GM19025 (cell line): ENCODE data around the gene SUN5.

Experiments
- ATAC-seq: cut with Tn5 transposase; IDR thresholded peaks from one replicate; pipeline ENCODE4 v1.9.1; 2021; ENCODE audit warnings: mild to moderate bottlenecking, low read depth, moderate library complexity; ENCODE audit not compliant: unreplicated experiment

The SUN5 gene

DNA sequence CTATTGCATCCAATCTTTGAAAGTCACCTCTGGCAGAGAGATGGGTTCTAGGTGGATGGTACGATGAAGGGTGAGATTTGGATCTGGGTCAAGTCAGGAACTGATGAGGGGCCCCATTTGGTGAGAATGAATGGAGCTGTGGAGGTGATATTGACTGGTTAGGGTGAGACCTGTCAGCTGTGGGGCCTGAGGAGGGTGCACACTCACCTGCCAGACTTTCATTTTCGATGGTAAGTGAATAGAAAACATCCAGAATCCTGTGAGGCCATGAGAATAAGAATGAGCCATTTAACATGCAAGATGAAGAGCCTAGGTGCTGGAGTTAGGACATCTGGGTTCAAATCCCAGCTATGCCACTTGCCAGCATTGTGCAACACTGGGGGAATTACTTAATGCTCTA, 6.8 kb downstream of the SUN5 start:
- ATAC-seq = no peak

DNA sequence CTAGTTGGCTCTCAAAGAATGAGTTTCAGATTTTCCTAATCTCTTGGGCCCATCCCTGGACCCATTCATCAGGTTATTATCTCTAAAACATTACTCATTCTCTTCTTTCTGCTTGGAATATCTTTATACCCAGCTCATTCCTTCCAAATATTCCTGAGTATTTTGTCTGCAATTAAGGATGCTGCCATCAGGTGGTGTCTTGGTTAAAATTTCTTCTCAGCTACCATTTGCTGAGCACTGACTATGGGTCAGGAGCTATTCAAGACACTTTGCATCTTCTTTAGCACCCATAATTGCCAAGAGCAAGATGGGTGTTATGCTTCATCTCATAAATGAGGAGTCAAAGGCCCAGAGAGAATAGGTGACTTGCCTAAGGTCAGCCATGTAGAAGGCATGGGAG, 8.4 kb downstream of the SUN5 start:
- no peak for ATAC-seq

DNA sequence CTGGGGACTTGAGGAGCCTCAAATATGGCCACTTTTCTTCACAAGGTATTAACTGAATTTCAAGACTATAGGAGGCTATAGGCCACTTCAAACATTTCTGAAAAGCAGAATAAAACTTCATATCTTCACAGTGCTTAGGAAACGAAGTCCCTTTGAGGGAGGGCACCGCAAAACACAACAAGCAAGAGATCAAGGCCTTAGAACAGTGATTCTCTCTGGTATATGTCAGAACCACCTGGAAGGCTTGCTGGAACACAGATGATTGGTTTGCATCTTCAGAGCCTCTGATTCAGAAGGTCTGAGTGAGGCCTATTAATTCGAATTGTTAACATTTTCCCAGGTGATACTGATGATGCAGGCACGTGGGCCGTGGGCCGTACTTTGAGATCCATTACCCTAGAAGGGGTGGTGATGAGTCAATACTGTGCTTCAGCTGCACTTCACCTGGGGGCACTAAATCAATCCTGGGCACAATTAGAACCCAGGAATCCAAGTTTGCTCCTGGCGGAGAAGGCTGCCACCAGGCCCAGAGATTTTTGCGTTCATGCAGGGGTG, 10.7 kb downstream of the SUN5 start:
- no peak for ATAC-seq

DNA sequence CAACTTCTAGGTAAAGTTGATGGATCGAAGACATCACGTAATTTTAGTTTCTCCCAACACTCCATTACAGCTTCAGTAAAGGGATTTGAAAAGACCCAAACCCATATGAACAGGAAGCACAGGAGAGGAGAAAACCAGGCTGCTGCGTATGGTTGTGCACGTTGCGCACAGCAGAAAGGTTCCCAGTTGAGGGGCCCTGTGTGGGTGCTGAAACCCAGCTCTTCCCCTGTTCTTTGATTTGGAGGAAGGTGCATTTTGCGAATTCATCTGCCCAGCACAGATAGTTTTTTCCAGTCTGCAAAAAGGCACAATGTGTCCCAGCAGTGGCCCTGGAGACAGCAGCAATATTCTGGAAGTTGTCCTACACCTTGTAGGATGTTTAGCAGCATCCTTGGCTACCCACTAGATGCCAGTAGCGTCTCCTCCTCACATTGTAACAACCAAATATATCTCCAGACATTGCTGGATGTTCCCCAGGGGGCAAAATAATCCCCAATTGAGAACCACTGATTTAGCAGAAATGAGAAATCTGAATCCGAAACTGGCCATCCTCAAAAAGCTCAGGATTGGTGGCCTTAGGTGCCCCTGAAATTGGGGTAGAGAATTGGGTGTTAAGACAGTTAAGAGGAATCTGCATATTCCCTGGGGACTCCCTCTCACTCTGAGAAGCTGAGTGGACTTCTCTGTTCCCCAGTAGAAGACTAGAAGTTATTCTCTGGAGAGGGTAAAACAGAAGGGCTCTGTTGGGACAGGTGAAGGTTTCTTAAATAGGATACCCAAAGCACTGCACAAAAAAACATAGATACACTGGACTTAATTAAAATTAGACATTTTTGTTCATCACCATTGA, 12.2 kb downstream of the SUN5 start:
- no peak for ATAC-seq

DNA sequence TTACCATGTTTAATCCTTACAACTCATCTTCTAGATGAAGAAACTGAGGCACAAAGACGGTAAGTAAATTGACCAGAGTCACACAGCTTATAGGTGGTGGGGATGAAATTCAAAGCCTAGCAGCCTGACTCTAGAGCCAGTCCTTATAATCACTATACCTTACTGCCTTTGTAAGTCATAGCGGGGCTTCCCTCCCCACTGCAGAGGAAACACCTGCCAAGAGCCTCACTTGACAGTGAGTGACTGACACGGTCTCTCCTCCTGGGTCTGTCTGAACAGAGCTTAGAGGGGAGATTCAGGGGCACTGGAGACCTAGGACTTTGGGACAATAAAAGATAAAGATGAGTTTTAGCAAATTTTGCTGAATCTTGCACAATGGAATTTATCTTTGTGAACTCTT, 12.8 kb downstream of the SUN5 start:
- ATAC-seq = no peak

DNA sequence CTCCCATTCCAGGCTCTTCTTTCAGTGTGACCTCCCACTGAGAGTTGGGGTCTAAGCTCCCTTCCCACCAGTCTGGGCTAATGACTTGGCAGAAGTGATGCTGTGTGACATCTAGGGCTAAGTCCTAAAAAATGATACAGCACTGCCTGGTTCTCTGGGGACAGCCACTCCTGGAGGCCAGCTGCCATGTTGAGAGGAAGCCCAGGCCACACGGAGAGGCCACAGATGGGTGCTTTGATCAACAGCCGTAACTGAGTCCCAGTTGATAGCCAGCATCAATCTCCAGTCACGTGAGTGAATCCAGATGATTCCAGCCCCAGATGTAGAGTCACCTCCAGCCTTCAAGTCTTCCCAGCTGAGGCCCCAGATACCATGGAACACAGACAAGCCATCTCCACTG, 13.8 kb downstream of the SUN5 start:
- ATAC-seq = no peak

DNA sequence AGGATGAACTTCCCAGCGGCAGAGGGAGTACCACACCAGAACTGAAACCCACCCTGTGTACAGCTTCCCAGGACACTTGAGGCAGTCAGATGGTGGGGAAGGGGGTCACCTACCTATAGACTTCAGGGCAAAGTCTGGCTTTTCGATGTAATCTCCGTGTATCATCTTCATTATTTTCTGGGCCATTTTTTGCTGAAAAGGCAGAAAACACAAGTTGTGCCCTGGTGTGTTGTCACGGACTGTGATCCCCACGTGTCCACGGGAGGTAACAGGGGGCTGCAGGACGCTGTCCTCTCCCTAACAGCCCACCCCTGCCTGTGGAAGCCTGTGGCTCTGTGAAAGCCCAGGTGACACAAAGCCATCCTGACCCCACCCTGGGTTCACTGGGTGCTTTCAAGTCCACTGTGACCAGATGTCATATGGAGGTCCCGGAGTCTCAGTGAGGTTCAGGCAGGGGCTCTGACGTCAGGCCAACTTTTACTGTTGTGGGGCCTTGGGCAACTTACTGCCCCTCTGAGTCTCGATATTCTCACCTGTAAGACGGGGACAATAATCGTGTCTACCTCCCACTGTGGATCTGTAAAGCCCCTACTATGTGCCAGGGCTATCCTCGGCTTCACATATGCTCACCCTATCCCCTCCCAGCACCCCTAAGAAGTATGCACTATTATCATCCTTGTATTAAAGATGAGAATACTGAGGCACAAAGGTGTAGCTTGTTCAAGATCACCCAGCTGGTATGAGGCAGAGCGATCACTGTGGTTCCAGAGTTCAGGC, 14.5 kb downstream of the SUN5 start:
- no peak for ATAC-seq

DNA sequence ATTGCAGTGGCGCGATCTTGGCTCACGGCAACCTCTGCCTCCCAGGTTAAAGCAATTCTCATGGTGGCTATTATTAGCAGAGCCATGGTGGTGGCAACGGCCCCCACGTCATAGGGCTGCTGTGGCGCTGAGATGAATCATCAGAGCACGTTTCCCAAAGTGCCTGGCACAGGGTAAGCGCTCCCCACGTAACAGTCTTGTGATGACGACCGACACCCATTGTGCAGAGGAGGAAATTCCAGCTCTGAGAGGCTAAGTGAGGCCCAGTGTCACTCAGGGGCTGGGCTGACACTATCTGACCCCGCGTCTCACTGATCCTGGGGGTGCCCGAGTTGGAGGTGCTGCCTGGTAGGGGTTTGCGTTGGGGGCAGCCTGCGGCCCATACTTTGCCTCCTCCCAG, 16.2 kb downstream of the SUN5 start:
- ATAC-seq = no peak

DNA sequence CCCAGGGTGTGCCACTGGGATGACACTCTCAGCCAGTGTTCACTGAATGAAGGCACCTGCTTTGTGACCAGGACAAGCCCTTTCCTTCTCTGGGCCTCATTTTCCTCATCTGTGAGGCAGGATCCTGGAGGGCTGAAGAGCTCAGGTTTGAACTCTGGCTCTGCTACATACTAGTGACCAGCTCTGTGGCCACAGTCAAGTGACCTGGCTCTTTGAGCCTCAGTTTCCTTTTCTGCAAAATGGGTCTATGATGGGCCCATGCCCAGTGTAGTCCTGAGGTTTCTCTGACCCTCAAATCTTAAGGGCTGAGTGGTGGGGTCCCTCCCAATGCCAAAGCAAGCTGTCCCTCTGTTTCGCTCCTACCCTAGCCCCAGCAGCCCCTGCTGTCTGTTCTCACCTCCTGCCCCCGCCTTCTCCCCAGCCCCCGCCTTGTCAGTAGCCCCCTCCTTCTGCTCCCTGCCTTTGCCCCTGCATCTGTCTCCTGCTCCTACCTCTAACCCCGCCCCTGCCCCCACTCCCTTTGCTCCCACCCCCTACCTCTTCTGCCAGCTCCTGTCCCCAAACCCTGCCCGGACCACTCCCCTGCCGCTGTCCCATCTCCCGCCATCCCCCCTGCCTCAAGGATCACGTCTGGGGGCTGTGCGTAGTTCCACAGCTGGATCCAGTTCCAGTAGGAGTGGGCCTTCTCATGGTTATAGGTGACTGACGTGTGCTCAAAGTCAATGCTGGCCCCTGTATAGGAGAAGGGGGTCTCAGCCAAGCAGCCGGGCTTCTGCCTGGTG, 17.0 kb downstream of the SUN5 start:
- no peak for ATAC-seq

DNA sequence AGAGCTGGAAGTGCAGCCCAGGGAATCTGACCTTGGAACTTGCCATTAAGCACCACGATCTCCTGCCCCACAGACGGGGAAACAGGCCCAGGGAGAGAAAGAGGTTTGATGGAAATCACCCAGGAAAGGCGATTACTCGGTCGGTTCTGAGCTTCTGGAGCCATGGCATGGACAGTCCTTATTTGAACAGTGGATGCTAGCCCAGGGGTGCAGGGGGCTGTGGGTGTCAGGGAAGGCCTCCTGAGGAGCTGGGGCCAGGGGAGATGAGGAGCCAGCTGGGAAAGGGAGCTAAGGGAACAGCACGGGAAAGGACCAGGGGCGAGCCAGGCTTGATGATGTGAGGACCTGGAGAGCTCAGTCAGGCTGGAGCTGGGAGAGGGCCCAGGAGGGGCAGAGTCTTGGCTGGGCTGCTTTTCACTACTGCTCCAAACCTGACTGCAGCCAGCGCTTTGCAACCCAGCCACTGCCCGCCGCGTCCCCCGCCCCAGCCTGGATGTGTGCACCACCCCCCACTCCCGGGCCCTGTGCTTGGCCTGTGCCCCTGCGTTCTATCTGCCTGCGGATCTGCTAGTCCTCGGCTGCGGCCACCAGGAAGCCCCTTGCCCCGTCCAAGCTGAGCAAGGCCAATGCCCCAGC, 17.8 kb downstream of the SUN5 start:
- ATAC-seq = no peak

DNA sequence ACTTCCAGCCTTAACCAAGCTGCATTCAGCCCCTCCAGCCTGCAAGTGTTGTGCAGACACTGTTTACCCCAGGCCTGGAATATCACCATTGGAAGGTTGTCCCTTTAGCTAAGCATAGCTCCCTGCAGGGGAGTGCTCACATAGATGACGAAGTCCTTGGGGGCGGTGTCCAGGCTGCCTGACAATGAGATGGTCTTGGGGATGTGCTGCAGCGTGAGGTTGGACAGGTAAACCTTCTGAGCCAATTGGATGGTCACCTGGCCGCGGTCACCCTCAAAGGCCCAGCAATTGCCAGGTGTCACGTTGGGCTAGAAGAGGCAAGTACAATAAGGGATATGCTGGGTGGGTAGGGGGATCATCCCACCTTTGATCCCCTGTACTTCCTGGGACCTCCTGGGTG, 18.6 kb downstream of the SUN5 start:
- no peak for ATAC-seq

DNA sequence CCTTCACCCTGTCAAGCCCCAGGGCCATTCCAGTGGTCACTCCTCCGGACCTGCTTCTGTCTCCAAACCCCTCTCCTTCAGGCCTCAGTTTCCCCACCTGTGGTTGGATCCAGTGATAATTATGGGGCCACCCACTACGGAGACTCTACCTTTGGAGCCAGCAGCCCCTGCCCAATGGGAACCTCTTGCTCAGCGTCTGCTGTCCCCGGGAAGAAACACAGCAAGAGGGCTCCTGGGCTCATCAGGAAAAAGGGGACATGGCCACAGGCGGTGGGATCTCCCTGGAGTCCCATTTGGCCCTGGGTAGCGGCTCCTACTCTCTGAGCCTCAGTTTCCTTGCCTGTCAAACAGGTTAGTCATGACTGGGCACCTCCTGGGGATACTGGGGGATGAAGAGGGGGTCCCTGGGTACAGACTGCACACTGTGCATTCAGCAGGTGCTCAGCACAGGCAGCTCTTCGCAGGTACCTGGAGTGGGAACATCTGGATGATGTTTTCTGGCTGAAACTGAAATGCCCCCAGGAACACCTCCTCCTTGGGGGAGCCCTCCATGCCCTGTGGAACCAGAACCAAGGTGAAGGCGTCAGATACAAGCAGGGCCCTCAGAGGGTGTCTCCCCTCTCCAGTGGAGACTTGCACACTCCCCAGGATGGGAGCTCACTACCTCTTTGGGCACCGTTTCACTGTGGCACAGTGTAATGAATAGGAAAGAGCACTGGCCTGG, 19.4 kb downstream of the SUN5 start:
- no peak for ATAC-seq

DNA sequence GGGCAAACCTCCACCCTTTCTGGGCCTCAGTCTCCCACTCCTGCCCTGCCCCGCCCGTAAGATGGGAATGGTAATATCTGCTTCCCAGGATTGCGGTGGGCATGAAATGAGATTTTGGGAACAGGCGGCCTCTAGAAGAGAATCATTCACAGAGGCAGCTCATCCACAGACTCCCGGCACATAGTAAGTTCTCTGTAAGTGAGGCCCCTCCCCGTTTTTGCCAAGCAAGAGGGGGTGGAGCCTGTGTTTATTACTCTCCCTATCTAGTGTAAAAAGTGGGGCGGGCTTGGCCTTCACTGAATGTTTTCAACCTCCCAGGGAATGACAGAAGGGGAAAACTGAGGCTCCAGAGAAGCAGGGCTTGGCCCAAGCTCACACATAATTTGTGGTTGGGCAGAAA, 20.0 kb downstream of the SUN5 start:
- ATAC-seq = no peak

DNA sequence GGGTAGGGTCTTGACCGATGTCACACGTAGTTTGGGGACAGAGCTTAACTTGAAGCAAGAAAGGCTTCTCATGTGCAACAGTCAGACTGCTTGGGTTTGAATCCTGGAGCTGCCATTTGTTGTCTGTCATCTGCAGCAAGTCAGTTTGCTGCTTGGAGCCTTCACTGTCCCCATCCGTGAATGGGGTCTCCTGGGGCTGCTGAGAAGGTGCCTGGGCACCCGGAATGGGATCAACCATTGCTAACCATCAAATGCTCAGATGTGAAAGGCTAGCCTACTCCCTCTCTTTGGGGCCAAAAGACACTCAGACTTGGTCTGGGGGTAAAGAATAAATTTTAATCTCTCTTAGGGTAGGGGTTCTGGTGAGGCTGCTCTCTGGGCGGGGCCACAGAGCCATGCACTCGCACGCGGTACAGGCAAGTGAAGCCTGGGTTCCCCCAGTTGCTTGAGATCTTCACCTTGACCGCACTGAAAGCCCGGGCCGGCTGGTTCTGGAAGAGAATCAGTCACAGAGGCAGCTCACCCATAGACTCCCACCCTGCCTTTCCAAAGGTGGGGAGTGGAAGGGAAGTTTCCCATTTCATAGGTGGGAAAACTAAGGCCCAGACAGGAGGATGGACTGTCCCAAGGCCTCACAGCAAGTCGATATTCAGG, 20.6 kb downstream of the SUN5 start:
- ATAC-seq = no peak

DNA sequence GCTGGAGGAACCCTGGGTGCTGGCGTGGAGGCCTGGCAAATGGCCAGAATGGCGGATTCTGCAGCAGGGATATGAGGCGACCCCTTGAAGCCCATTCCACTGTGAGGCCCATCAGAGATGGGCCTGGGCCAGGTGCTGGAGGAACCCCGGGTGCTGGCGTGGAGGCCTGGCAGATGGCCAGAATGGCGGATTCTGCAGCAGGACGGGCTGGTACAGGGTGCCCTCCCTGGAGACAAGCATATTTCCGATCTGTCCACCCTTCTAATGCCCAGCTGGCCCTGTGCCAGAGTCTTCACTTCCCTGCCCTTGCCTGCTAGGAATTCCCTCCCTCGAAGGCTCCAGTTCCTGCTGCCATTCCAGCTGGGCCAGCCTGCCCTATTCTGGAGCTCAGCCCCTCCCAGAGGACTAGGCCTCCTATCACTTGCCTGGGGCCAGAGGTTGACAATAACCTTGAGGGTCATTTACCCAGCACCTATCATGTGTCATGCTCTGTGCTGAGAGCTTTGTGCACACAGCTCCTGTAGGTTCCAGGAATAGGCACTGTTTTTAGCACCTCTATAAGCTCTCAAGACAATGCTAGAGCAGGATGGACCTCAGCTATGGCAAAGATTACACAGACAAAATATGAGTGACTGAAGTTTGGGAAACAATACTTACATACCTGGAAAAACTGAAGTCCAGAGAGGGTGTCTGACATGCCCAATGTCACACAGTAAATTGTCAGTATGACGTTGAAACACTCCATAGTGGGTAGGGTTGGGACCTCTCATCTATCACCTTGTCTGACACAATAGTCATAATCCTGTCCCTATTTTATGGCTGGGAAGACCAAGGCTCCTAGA, 21.4 kb downstream of the SUN5 start:
- no peak for ATAC-seq

DNA sequence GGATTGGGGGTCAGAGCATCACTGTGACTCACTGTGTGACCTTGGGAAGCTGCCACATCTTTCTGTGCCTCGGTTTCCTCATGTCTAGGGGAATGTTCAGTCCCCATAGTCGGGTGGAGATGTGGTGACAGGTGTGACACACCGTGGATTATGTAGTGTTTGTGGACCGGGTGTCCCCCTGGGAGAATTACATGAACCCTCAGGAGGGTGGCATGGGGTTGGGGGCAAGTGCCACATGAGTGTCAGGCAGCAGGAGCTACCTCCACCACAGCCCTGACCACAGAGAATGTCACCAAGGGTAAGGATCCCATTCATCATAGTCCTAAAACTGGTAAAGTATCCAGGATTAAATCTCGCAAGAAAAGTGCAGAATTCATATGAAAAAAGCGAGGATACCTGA, 23.2 kb downstream of the SUN5 start:
- ATAC-seq = no peak

DNA sequence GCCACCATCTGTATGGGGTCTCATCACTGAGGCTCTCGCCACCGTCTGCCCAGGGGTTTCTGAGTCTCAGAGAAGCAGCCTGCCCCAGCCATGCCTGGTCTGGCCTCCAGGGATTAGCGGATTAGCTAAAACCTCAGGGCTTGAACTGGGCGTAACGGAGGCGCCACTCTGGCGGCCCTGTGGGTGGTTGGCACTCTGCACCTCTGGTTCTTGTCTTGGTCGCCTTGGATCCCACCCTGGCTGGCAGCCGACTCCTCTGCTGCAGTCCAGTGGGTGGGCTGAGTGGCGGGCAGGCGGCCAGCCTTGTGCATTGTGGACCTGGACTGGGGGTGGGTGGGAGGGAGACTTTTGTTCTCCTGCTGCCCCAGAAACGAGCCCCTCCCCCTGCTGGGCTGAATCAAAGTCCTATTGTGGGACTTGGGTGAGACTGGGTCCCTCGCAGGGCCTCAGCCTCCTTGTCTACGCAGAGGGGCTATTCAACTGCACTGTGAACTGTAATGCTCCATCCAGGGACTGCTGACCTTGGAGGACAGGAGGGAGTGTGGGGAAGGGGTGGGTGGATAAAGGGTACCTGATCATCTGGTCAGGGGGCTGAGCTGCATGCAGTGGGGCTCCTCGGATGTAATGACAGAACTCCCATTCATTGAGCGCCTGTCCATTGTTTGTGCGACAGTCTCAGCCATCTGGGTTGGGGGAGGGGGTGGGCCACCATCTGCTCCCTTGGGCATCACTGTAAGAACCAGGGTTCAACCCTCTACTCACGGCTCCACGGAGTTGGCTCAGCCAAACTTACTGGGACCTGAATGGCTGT, 23.9 kb downstream of the SUN5 start:
- ATAC-seq = no peak
